Esophagus squamous epithelium (tissue), 5 donors: ENCODE data around the gene UBE2L5. TPM values are rescaled to one million over a fixed set of nuclear protein-coding genes. Genes with fewer than 3 reads are reported as not detected.

Experiments used
- DNase-seq: peaks from one replicate; lab custom pipeline; 2025; lab: John Stamatoyannopoulos, UW
- H3K27ac ChIP-seq, 4 donors: fragments of 200-600 bp; sonication (generic); one replicate each; pipeline ENCODE4 v1.5.1; 2016 to 2019; ENCODE audit warnings: mild to moderate bottlenecking in 1 of 4
- H3K27me3 ChIP-seq, 4 donors: fragments of 200-600 bp; sonication (generic); 1 replicate in 3 of 4; 2 replicates in 1 of 4; pipeline versions ENCODE4 v1.5.1 to v1.6.0; 2017 to 2021; ENCODE audit warnings: antibody characterized with exemption in 1 of 4
- H3K36me3 ChIP-seq, 3 donors: fragments of 200-600 bp; sonication (generic); one replicate each; pipeline ENCODE4 v1.5.1; 2016 to 2019
- H3K4me1 ChIP-seq, 3 donors: fragments of 200-600 bp; sonication (generic); one replicate each; pipeline ENCODE4 v1.5.1; 2017 to 2019
- H3K4me3 ChIP-seq, 4 donors: fragments of 200-600 bp; sonication (generic); 1 replicate in 3 of 4; 2 replicates in 1 of 4; pipeline ENCODE4 v1.5.1; 2016 to 2019; ENCODE audit warnings: mild to moderate bottlenecking in 2 of 4, moderate library complexity in 1 of 4
- H3K9me3 ChIP-seq, 3 donors: fragments of 200-600 bp; sonication (generic); one replicate each; pipeline ENCODE4 v1.5.1; 2016 to 2019
- POLR2A ChIP-seq, 4 donors: fragments of 450-650 bp; IDR thresholded peaks; one replicate each; pipeline ENCODE4 v1.6.1; 2017; ENCODE audit warnings: antibody characterized with exemption in 4 of 4, mild to moderate bottlenecking in 4 of 4, moderate library complexity in 3 of 4
- WGBS, 2 donors: methylation state at CpG; one replicate each; pipeline ENCODE4 v1.1.5; 2018; 5-methylcytosine and 5-hydroxymethylcytosine counted together
- intact Hi-C: fragments of 100-400 bp; cut with DNase I; formaldehyde crosslinking; loops from one replicate; pipeline ENCODE4 v1.15.0; 2022
- total RNA-seq, 4 donors: library from RNA; depleted of rRNA; stranded (reverse); fragments of >200 nt; gene quantifications; one replicate each; pipeline ENCODE4 v1.1.0, GENCODE V29; 2016
- TF ChIP-seq, protein P1 (sequence below), 6 experiments: fragments of 450-650 bp in 4 of 6; fragments of 200-600 bp in 2 of 6; sonication (generic) in 2 of 6; IDR thresholded peaks; one replicate each; pipeline ENCODE4 v1.5.1; 2016 to 2019; ENCODE audit warnings: antibody characterized with exemption in 6 of 6, mild to moderate bottlenecking in 4 of 6, moderate library complexity in 4 of 6
- donor health status: DM: yes; HTN: yes; CAD: no.

Gene UBE2L5
- total RNA-seq, 4 donors from 2014 or later = 0.19 TPM; not detected in 3

DNA sequence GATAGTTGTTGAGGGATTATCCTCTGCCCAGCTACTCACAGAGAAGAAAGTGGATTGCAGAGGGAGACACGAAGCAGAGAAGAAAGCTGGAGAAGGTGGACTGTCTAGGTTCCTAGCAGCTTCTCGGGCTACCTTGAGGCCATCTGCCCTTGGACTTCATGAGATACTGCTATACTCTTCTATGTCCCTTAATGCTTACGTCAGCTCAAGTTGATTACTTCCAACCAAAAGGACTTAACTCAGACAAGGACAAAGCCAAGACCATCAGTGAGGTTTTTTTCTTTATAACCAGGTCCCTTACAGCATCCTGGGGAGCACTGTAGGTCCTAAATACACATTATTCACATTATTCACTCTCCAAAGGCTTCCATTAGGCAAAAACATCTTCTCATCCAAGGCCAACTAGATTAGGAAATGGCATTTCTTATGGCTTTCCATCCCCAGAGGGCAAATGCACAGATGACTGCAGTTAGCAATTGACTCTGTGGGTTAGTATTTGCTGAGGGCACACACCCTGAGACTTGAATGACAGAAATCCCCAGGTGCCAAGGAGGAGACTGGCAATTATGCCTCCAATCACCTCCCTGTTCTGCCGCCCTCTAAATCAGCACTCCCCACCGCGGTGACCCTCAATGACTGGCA, 4.1 kb upstream of the UBE2L5 start:
- no peaks in the 10 kb centered on the region for H3K9me3 ChIP-seq
- no peak for DNase-seq
- intact Hi-C loops = no loop called here
- no peak overlapping the region for H3K4me3 ChIP-seq
- H3K36me3 ChIP-seq = no peaks in the 10 kb centered on the region
- WGBS, 2 donors = 60 to 75% methylated on average over 6 of the region's 6 CpGs
- H3K27ac ChIP-seq = peak overlapping the region; percentile 11 to 86 (median 42)
- peaks cover 0 to 45% (median 20%) of the 10 kb centered on the region in 3 donors for H3K4me1 ChIP-seq
- TF ChIP-seq, protein P1, sequence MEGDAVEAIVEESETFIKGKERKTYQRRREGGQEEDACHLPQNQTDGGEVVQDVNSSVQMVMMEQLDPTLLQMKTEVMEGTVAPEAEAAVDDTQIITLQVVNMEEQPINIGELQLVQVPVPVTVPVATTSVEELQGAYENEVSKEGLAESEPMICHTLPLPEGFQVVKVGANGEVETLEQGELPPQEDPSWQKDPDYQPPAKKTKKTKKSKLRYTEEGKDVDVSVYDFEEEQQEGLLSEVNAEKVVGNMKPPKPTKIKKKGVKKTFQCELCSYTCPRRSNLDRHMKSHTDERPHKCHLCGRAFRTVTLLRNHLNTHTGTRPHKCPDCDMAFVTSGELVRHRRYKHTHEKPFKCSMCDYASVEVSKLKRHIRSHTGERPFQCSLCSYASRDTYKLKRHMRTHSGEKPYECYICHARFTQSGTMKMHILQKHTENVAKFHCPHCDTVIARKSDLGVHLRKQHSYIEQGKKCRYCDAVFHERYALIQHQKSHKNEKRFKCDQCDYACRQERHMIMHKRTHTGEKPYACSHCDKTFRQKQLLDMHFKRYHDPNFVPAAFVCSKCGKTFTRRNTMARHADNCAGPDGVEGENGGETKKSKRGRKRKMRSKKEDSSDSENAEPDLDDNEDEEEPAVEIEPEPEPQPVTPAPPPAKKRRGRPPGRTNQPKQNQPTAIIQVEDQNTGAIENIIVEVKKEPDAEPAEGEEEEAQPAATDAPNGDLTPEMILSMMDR (IDR thresholded peaks at IDR 0.05) = no peak
- no peak for TF ChIP-seq POLR2A (IDR thresholded peaks at IDR 0.05)
- H3K27me3 ChIP-seq = no peaks in the 10 kb centered on the region

DNA sequence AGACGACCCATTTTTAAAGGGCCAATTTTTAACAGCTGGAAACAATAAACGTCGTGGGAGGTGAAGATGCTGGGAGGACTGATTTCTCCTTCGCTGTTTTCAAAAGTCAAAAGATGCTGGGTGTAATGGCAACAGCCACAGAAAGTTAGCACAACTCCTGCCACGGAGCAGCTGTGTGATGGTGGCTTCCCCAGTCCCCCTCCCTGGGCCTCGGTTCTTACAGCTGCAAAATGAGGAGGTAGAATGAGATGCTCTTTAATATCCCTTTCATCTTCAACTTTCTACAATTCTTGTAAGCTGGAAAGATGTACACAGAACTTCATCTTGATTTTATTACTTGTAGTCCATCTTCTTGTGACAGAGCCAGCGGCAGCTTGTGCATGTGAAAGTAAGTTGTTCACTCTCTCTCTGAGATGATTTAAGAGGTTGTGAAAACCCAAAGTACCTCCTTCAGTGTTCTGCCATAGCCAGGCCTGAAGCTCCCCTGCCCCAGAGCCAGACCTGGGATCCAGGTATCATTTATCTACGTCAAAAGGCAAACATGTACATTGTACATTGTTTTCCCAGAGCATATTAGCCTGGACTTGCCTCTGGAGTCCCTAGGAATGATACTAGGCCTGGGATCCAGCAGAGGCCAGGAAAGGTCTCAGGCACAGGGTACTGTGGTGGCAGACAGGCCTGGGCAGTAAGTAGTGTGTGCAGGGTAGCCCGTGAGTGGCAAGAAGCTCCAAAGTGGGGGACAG, 3.4 kb upstream of the UBE2L5 start:
- peaks cover 0 to 51% (median 26%) of the 10 kb centered on the region in 3 donors for H3K4me1 ChIP-seq
- no peaks in the 10 kb centered on the region for H3K27me3 ChIP-seq
- H3K9me3 ChIP-seq = no peaks in the 10 kb centered on the region
- no peak for TF ChIP-seq POLR2A (IDR thresholded peaks at IDR 0.05)
- TF ChIP-seq, protein P1 (IDR thresholded peaks at IDR 0.05) = no peak
- H3K27ac ChIP-seq = peak overlapping the region; percentile 11 to 86 (median 42)
- 44 to 53% methylated on average over 9 of the region's 9 CpGs for WGBS, 2 donors
- H3K4me3 ChIP-seq = no peak overlapping the region
- no peaks in the 10 kb centered on the region for H3K36me3 ChIP-seq
- intact Hi-C loops = no loop called here
- DNase-seq = no peak

DNA sequence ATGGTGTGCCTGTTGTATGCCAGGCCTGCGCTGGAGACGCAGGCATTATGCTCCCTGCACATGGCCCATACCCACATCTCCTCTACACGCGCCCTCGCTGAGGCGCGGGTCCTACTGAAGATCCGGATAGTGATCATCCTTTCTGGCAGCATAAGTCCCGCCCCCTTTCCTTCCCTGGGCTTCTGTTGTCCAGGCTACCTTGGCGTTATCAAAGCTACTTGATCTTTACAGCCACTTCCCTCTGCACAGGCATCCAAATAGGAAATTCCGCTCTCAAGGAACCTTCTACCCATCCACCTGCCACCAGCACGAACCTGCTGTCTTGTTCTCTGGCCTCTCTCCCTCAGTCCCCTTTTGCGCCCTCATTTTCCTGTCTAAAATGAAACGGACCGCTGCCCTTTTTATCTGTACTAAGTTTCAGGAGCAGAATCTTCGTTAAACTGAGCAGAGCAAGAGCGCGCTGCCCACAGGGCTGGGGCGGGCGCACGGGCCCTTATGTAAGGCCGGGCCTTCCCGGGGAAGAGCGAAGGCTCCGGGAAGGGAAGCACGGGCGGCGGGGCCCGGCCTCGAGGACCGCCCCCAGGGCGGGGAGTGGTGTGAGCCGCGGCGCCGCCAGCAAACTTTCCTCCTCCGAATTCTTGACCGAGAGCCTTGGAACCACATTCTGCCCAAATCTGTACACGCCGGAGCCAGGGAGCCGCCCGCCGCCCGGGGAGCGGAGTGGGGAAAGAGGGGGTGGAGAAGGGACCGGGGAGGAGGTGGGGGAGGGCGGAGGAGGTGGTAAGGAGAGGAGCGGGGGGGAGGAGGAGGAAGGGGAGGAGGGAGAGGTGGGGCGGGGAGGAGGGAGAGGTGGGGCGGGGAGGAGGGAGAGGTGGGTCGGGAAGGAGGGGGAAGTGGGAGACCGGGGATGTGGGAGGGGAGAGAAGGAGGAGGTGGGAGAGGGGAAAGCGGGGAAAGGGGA, 920 bp upstream of the UBE2L5 start:
- intact Hi-C loops = no loop called here
- 8 to 20% methylated on average over 14 to 16 of the region's 53 CpGs for WGBS, 2 donors
- peak; percentile 37 for DNase-seq
- Histone ChIP-seq H3K4me3 (peak overlapping the region; percentile 43 to 67 (median 56)), H3K27me3 (no peaks in the 10 kb centered on the region), H3K4me1 (peaks cover 0 to 60% (median 27%) of the 10 kb centered on the region in 3 donors), H3K36me3 (no peaks in the 10 kb centered on the region), H3K9me3 (no peaks in the 10 kb centered on the region), H3K27ac (peak overlapping the region; percentile 86 to 94 (median 88))
- peak in 2 of 4 donors; percentile 79 to 82 for TF ChIP-seq POLR2A (IDR thresholded peaks at IDR 0.05)
- TF ChIP-seq, protein P1 (IDR thresholded peaks at IDR 0.05) = peak in 1 of 6 experiments; percentile 14

DNA sequence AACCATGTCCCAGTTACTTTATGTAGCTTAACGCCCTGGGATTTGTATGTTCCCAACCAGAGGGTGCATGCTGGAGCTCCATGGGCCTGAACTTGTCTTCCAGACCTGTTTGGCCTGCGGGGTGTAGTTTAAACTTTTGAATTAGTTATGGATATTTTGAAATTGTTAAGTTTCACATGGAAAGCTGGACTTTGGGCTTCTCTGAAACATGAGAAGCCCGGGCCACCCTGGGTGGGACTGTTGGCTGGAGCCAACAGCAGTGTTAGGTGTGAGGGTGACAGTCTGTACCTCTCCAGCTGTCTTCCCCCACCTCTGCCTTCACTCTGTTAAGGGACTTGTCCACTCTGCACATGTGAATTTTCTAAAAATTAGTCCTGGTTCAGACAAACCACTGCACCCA, 1.6 kb downstream of the UBE2L5 start:
- no peaks in the 10 kb centered on the region for H3K9me3 ChIP-seq
- TF ChIP-seq, protein P1 (IDR thresholded peaks at IDR 0.05) = no peak
- no peak for TF ChIP-seq POLR2A (IDR thresholded peaks at IDR 0.05)
- peak overlapping the region in 2 of 4 donors; percentile 3 to 94 for H3K27ac ChIP-seq
- no peaks in the 10 kb centered on the region for H3K27me3 ChIP-seq
- intact Hi-C loops = no loop called here
- H3K4me3 ChIP-seq = no peak overlapping the region
- peaks cover 0 to 47% (median 27%) of the 10 kb centered on the region in 3 donors for H3K4me1 ChIP-seq
- no peaks in the 10 kb centered on the region for H3K36me3 ChIP-seq
- no peak for DNase-seq
- 52 to 54% methylated on average over 3 of the region's 3 CpGs for WGBS, 2 donors
